Neural progenitor cell (in vitro differentiated cells): Measurements from ENCODE around the gene SPTBN5. TPM values are rescaled to one million over a fixed set of nuclear protein-coding genes. Genes with fewer than 3 reads are reported as not detected.
A peak's percentile ranks its signal among the peaks of the same experiment; 100 is the strongest.

Experiments
- DNase-seq: peaks from one replicate; pipeline ENCODE4 v3.0.0-alpha.2; 2016; ENCODE audit warnings: low spot score
- H2AFZ ChIP-seq: fragments of 200-600 bp; sonication (generic); replicated peaks from 2 replicates; pipeline ENCODE4 v1.6.1; 2016; ENCODE audit warnings: antibody characterized with exemption
- H3F3A ChIP-seq: fragments of 200-600 bp; sonication (generic); 2 replicates; pipeline ENCODE4 v1.6.1; 2016; ENCODE audit warnings: antibody characterized with exemption, low read depth
- H3K27ac ChIP-seq: fragments of 200-600 bp; sonication (generic); 2 replicates; pipeline ENCODE4 v1.5.1; 2016; ENCODE audit warnings: mild to moderate bottlenecking
- H3K27me3 ChIP-seq: fragments of 200-600 bp; sonication (generic); 2 replicates; pipeline ENCODE4 v1.6.1; 2016; ENCODE audit warnings: mild to moderate bottlenecking, moderate library complexity
- H3K36me3 ChIP-seq: fragments of 200-600 bp; sonication (generic); 2 replicates; pipeline ENCODE4 v1.5.1; 2016
- H3K4me1 ChIP-seq: fragments of 200-600 bp; sonication (generic); 2 replicates; pipeline ENCODE4 v1.6.1; 2016; ENCODE audit warnings: mixed run types
- H3K4me2 ChIP-seq: fragments of 200-600 bp; sonication (generic); 2 replicates; pipeline ENCODE4 v1.6.1; 2016
- H3K4me3 ChIP-seq: fragments of 200-600 bp; sonication (generic); 2 replicates; pipeline ENCODE4 v1.5.1; 2016
- H3K79me2 ChIP-seq: fragments of 200-600 bp; sonication (generic); 2 replicates; pipeline ENCODE4 v1.6.1; 2016; ENCODE audit warnings: low read depth
- H3K9ac ChIP-seq: fragments of 200-600 bp; sonication (generic); 2 replicates; pipeline ENCODE4 v1.6.1; 2016
- H3K9me3 ChIP-seq: fragments of 200-600 bp; sonication (generic); 2 replicates; pipeline ENCODE4 v1.5.1; 2016; ENCODE audit warnings: low read depth
- H4K20me1 ChIP-seq: fragments of 200-600 bp; sonication (generic); 2 replicates; pipeline ENCODE4 v1.6.1; 2016; ENCODE audit warnings: low read depth
- H3K27ac Mint-ChIP-seq: 3 replicates; pipeline ENCODE4 v1.8.0; 2021; ENCODE audit warnings: mixed read lengths
- H3K27me3 Mint-ChIP-seq: 2 replicates; pipeline ENCODE4 v1.8.0; 2022; ENCODE audit warnings: low read depth, mild to moderate bottlenecking, inconsistent platforms, moderate library complexity, mixed read lengths; ENCODE audit not compliant: insufficient read depth
- H3K36me3 Mint-ChIP-seq: 3 replicates; pipeline ENCODE4 v1.8.0; 2021; ENCODE audit warnings: mixed read lengths
- H3K4me1 Mint-ChIP-seq: 3 replicates; pipeline ENCODE4 v1.8.0; 2021; ENCODE audit warnings: mixed read lengths
- H3K4me3 Mint-ChIP-seq: 3 replicates; pipeline ENCODE4 v1.8.0; 2021; ENCODE audit warnings: mild to moderate bottlenecking, moderate library complexity, mixed read lengths
- H3K9me3 Mint-ChIP-seq: 3 replicates; pipeline ENCODE4 v1.8.0; 2020; ENCODE audit warnings: mixed read lengths
- CTCF ChIP-seq: fragments of 200-600 bp; sonication (generic); IDR thresholded peaks from 2 replicates; pipeline ENCODE4 v1.5.1; 2017; ENCODE audit warnings: antibody characterized with exemption, mild to moderate bottlenecking
- EZH2 ChIP-seq: fragments of 200-600 bp; sonication (generic); IDR thresholded peaks from 2 replicates; pipeline ENCODE4 v1.6.1; 2017; ENCODE audit warnings: antibody characterized with exemption, mild to moderate bottlenecking, moderate library complexity
- EZH2phosphoT487 ChIP-seq: fragments of 200-600 bp; sonication (generic); IDR thresholded peaks from 2 replicates; pipeline ENCODE4 v1.6.1; 2017; ENCODE audit warnings: antibody characterized with exemption
- total RNA-seq: library from RNA; depleted of rRNA; stranded (reverse); fragments of >200 nt; gene quantifications from 2 replicates; pipeline ENCODE4 v1.2.3, GENCODE V29; 2015; ENCODE audit warnings: low replicate concordance

The SPTBN5 gene
- total RNA-seq, 1 donor from 2014 or later: not detected

DNA sequence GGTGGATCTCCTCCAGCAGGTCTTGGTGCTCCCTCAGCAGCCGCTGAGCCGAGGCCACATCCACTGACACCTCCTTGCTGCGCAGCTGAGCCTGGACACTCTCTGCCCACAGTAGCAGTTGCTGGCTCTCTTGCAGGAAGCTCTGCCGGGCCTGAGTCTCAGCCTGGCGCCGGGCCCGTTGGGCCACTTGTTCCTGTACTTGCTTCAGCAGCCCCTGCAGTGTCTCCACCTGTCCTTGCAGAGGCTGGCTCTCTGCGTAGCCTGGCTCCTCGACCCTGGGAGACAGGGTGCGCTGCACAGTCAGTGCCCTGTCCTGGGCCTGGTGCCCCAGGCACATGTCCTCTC lies 15.5 kb downstream of the SPTBN5 start:
- no peak for DNase-seq
- Histone ChIP-seq H3K27ac (no peak overlapping the region), H3K4me3 (no peak overlapping the region), H3K4me1 (peaks cover 8% of the 10 kb centered on the region), H3F3A (peaks cover 5% of the 10 kb centered on the region), H4K20me1 (no peaks in the 10 kb centered on the region), H3K79me2 (no peaks in the 10 kb centered on the region), H3K9me3 (no peaks in the 10 kb centered on the region), H2AFZ (no peak overlapping the region), H3K36me3 (no peaks in the 10 kb centered on the region), H3K9ac (no peak overlapping the region), H3K4me2 (no peak overlapping the region), H3K27me3 (peaks cover 43% of the 10 kb centered on the region)
- no peak overlapping the region for H3K4me3 Mint-ChIP-seq
- TF ChIP-seq CTCF: no peak
- TF ChIP-seq EZH2: no peak
- no peak for TF ChIP-seq EZH2phosphoT487
- H3K4me1 Mint-ChIP-seq: peaks cover 16% of the 10 kb centered on the region
- H3K9me3 Mint-ChIP-seq: no peaks in the 10 kb centered on the region
- H3K27me3 Mint-ChIP-seq: peaks cover 9% of the 10 kb centered on the region
- H3K27ac Mint-ChIP-seq: peak overlapping the region; percentile 76
- peaks cover 4% of the 10 kb centered on the region for H3K36me3 Mint-ChIP-seq

DNA sequence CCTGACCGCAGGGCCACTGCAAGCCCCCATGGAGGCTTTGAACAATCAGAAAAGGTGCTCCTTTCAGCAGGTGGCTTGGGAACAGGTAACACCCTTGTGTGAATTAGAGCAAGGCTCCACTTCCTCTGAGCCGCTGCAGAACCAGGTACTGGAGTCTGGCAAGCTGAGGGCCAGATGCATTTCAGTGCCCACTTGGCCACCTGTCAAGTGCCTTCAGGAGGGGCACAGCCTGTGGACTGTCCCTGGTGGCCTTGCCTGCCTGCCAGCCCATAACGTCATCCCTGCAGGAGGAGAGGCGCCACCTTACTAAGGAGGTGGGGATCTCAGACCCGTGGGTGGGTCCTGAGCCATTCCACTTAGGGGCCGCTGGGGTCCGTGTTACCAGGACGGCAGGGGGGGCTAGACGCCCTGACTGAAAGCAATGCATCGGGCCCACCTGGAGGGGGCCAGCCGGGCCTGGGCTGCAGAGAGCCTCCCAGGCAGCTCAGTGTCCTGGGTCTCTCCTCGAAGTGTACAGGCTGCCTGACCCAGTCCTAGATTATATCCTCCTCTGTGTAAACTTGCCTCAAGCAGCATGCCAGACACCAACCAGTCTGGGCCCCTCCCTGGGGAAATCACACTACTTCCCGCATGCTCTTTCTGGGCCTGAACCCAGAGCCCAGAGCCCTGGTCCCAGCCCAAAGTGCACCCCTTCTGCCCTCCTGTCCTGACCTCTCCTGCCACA lies 16.1 kb downstream of the SPTBN5 start:
- Mint-ChIP-seq H3K4me3 (no peak overlapping the region), H3K9me3 (no peaks in the 10 kb centered on the region), H3K4me1 (peaks cover 15% of the 10 kb centered on the region), H3K36me3 (peaks cover 4% of the 10 kb centered on the region), H3K27ac (peak overlapping the region; percentile 76), H3K27me3 (peaks cover 7% of the 10 kb centered on the region)
- H3F3A ChIP-seq: peaks cover 5% of the 10 kb centered on the region
- no peaks in the 10 kb centered on the region for H3K79me2 ChIP-seq
- DNase-seq: no peak
- peaks cover 8% of the 10 kb centered on the region for H3K4me1 ChIP-seq
- H2AFZ ChIP-seq: no peak overlapping the region
- no peak overlapping the region for H3K4me2 ChIP-seq
- H3K27me3 ChIP-seq: peaks cover 38% of the 10 kb centered on the region
- no peak overlapping the region for H3K4me3 ChIP-seq
- TF ChIP-seq CTCF (peak; percentile 5), EZH2 (no peak)
- H3K27ac ChIP-seq: no peak overlapping the region
- no peaks in the 10 kb centered on the region for H4K20me1 ChIP-seq
- no peaks in the 10 kb centered on the region for H3K9me3 ChIP-seq
- H3K36me3 ChIP-seq: no peaks in the 10 kb centered on the region
- no peak overlapping the region for H3K9ac ChIP-seq

GRCh38 chr15:41876689-41877088 lies 17.2 kb downstream of the SPTBN5 start:
- TF ChIP-seq EZH2phosphoT487: no peak
- no peak for TF ChIP-seq CTCF
- TF ChIP-seq EZH2: no peak
- peaks cover 4% of the 10 kb centered on the region for H3F3A ChIP-seq
- H3K27me3 Mint-ChIP-seq: peaks cover 11% of the 10 kb centered on the region

More at GRCh38 chr15:41876689-41877088, 17.2 kb downstream of the SPTBN5 start:
- Mint-ChIP-seq H3K4me3 (no peak overlapping the region), H3K9me3 (no peaks in the 10 kb centered on the region), H3K27ac (no peak overlapping the region), H3K4me1 (peaks cover 12% of the 10 kb centered on the region), H3K36me3 (peaks cover 2% of the 10 kb centered on the region)
- H4K20me1 ChIP-seq: no peaks in the 10 kb centered on the region
- no peak overlapping the region for H3K9ac ChIP-seq
- H3K79me2 ChIP-seq: no peaks in the 10 kb centered on the region
- peaks cover 27% of the 10 kb centered on the region for H3K27me3 ChIP-seq
- H3K4me2 ChIP-seq: no peak overlapping the region
- H3K9me3 ChIP-seq: no peaks in the 10 kb centered on the region
- H3K36me3 ChIP-seq: no peaks in the 10 kb centered on the region
- H2AFZ ChIP-seq: no peak overlapping the region
- no peak overlapping the region for H3K4me3 ChIP-seq
- no peaks in the 10 kb centered on the region for H3K4me1 ChIP-seq
- DNase-seq: no peak
- no peak overlapping the region for H3K27ac ChIP-seq
